Neural cell (in vitro differentiated cells): ENCODE measurements around the gene NDFIP1. TPM values are rescaled to one million over a fixed set of nuclear protein-coding genes. Genes with fewer than 3 reads are reported as not detected.

Source experiments
- H2AFZ ChIP-seq: fragments of 200-600, 300-800 bp; sonication (generic), shearing (Covaris generic); 2 replicates; pipeline ENCODE4 v1.6.0; 2014; ENCODE audit warnings: low read depth, mild to moderate bottlenecking, antibody characterized with exemption, low read length, moderate library complexity
- H3F3A ChIP-seq: fragments of 200-600 bp; shearing (Covaris generic); 2 replicates; pipeline ENCODE4 v1.6.1; 2016; ENCODE audit warnings: mild to moderate bottlenecking, moderate library complexity, mixed read lengths, antibody characterized with exemption, low read length; ENCODE audit not compliant: insufficient read depth, poor library complexity, severe bottlenecking
- H3K27ac ChIP-seq: fragments of 200-600, 300-800 bp; sonication (generic), shearing (Covaris generic); 2 replicates; pipeline ENCODE4 v1.5.1; 2014; ENCODE audit warnings: mild to moderate bottlenecking, low read length, moderate library complexity
- H3K27me3 ChIP-seq: fragments of 300-800, 200-600 bp; sonication (generic), shearing (Covaris generic); 2 replicates; pipeline ENCODE4 v1.6.0; 2014; ENCODE audit warnings: mild to moderate bottlenecking, low read depth, low read length, moderate library complexity; ENCODE audit not compliant: insufficient read depth
- H3K36me3 ChIP-seq: fragments of 300-800, 200-600 bp; sonication (generic), shearing (Covaris generic); 2 replicates; pipeline ENCODE4 v1.5.1; 2014; ENCODE audit warnings: mild to moderate bottlenecking, antibody characterized with exemption, low read length, moderate library complexity; ENCODE audit not compliant: insufficient read depth
- H3K4me2 ChIP-seq: fragments of 300-800, 200-600 bp; sonication (generic), shearing (Covaris generic); 2 replicates; pipeline ENCODE4 v1.6.0; 2014; ENCODE audit warnings: mild to moderate bottlenecking, low read length
- H3K4me3 ChIP-seq: fragments of 300-800, 200-600 bp; sonication (generic), shearing (Covaris generic); 2 replicates; pipeline ENCODE4 v1.5.1; 2014; ENCODE audit warnings: mild to moderate bottlenecking, low read length, moderate library complexity
- H3K79me2 ChIP-seq: fragments of 200-600 bp; shearing (Covaris generic); replicated peaks from 2 replicates; pipeline ENCODE4 v1.6.0; 2014; ENCODE audit warnings: mild to moderate bottlenecking, low read length, moderate library complexity; ENCODE audit not compliant: insufficient read depth
- H3K9ac ChIP-seq: fragments of 300-800, 200-600 bp; sonication (generic), shearing (Covaris generic); 2 replicates; pipeline ENCODE4 v1.6.1; 2016; ENCODE audit warnings: mild to moderate bottlenecking, low read length, mixed read lengths
- H3K9me2 ChIP-seq: fragments of 200-600 bp; shearing (Covaris generic); 2 replicates; pipeline ENCODE4 v1.6.1; 2016; ENCODE audit warnings: mild to moderate bottlenecking, low read length, mixed read lengths; ENCODE audit not compliant: insufficient read depth
- H3K9me3 ChIP-seq: fragments of 200-600, 300-800 bp; sonication (generic), shearing (Covaris generic); 2 replicates; pipeline ENCODE4 v1.6.1; 2016; ENCODE audit warnings: mild to moderate bottlenecking, mixed run types, low read length, moderate library complexity, mixed read lengths
- H4K20me1 ChIP-seq: fragments of 200-600 bp; shearing (Covaris generic); 2 replicates; pipeline ENCODE4 v1.6.1; 2016; ENCODE audit warnings: mild to moderate bottlenecking, mixed run types; ENCODE audit not compliant: insufficient read depth
- EP300 ChIP-seq: fragments of 450-650 bp; conservative IDR thresholded peaks from 2 replicates; pipeline ENCODE4 v1.6.1; 2014; ENCODE audit warnings: antibody characterized with exemption, mild to moderate bottlenecking, moderate library complexity; ENCODE audit not compliant: poor library complexity, severe bottlenecking
- RAD21 ChIP-seq: fragments of 450-650 bp; conservative IDR thresholded peaks from 2 replicates; pipeline ENCODE4 v1.6.1; 2014; ENCODE audit warnings: antibody characterized with exemption, mild to moderate bottlenecking, moderate library complexity
- SMC3 ChIP-seq: fragments of 450-650 bp; conservative IDR thresholded peaks from 2 replicates; pipeline ENCODE4 v1.6.1; 2014; ENCODE audit warnings: antibody characterized with exemption, mild to moderate bottlenecking, moderate library complexity; ENCODE audit not compliant: poor library complexity
- TAF1 ChIP-seq: IDR thresholded peaks from 2 replicates; pipeline ENCODE4 v1.6.1; 2012; ENCODE audit warnings: low read depth
- polyA plus RNA-seq: library from polyadenylated mRNA; depleted of rRNA; stranded (reverse); fragments of >200 nt; gene quantifications from 2 replicates; pipeline ENCODE4 v1.2.3, GENCODE V29; 2014
- TF ChIP-seq, protein P1 (sequence below): fragments of 450-650 bp; IDR thresholded peaks from 2 replicates; pipeline ENCODE4 v1.5.1; 2014; ENCODE audit warnings: antibody characterized with exemption, mild to moderate bottlenecking, moderate library complexity; ENCODE audit not compliant: poor library complexity, severe bottlenecking
- TF ChIP-seq, protein P2 (sequence below): IDR thresholded peaks from 2 replicates; pipeline ENCODE4 v1.6.1; 2012; ENCODE audit warnings: borderline replicate concordance

The NDFIP1 gene
- polyA plus RNA-seq, 1 donor from 2014 or later: 99.7 TPM

DNA sequence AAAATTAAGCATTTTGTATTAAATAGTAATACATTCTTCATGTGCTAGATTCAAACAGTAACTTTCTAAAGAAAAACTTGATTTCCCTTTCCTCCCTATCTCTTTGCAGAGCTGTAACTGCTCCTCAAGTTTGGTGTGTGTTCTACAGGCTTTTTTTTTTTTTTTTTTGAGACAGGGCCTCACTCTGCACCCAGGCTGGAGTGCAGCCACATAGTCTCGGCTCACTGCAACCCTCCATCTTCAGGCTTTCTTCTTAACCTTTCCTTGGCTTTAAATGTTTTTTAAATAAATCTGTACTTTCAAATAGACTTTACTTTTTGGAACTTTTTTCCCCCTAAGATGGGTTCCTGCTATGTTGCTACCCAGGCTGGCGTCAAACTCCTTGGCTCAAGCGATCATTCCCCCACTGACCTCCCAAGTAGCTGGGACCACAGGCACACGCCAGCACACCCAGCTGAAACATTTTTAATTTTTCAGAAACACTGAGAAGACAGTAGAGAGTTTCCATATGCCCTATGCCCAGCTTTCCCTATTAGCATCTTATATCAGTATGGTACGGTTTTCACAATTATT, 9.1 kb downstream of the NDFIP1 start:
- Histone ChIP-seq H3F3A (no peaks in the 10 kb centered on the region), H4K20me1 (no peaks in the 10 kb centered on the region), H3K36me3 (no peaks in the 10 kb centered on the region), H2AFZ (no peak overlapping the region), H3K9ac (no peak overlapping the region), H3K9me3 (peaks cover 4% of the 10 kb centered on the region), H3K27ac (no peak overlapping the region), H3K27me3 (no peaks in the 10 kb centered on the region), H3K4me3 (no peak overlapping the region), H3K4me2 (no peak overlapping the region), H3K79me2 (peaks cover 91% of the 10 kb centered on the region), H3K9me2 (no peaks in the 10 kb centered on the region)
- TF ChIP-seq EP300 (no peak), SMC3 (no peak)
- TF ChIP-seq, protein P1, sequence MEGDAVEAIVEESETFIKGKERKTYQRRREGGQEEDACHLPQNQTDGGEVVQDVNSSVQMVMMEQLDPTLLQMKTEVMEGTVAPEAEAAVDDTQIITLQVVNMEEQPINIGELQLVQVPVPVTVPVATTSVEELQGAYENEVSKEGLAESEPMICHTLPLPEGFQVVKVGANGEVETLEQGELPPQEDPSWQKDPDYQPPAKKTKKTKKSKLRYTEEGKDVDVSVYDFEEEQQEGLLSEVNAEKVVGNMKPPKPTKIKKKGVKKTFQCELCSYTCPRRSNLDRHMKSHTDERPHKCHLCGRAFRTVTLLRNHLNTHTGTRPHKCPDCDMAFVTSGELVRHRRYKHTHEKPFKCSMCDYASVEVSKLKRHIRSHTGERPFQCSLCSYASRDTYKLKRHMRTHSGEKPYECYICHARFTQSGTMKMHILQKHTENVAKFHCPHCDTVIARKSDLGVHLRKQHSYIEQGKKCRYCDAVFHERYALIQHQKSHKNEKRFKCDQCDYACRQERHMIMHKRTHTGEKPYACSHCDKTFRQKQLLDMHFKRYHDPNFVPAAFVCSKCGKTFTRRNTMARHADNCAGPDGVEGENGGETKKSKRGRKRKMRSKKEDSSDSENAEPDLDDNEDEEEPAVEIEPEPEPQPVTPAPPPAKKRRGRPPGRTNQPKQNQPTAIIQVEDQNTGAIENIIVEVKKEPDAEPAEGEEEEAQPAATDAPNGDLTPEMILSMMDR: no peak
- TF ChIP-seq, protein P2, sequence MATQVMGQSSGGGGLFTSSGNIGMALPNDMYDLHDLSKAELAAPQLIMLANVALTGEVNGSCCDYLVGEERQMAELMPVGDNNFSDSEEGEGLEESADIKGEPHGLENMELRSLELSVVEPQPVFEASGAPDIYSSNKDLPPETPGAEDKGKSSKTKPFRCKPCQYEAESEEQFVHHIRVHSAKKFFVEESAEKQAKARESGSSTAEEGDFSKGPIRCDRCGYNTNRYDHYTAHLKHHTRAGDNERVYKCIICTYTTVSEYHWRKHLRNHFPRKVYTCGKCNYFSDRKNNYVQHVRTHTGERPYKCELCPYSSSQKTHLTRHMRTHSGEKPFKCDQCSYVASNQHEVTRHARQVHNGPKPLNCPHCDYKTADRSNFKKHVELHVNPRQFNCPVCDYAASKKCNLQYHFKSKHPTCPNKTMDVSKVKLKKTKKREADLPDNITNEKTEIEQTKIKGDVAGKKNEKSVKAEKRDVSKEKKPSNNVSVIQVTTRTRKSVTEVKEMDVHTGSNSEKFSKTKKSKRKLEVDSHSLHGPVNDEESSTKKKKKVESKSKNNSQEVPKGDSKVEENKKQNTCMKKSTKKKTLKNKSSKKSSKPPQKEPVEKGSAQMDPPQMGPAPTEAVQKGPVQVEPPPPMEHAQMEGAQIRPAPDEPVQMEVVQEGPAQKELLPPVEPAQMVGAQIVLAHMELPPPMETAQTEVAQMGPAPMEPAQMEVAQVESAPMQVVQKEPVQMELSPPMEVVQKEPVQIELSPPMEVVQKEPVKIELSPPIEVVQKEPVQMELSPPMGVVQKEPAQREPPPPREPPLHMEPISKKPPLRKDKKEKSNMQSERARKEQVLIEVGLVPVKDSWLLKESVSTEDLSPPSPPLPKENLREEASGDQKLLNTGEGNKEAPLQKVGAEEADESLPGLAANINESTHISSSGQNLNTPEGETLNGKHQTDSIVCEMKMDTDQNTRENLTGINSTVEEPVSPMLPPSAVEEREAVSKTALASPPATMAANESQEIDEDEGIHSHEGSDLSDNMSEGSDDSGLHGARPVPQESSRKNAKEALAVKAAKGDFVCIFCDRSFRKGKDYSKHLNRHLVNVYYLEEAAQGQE: no peak

DNA sequence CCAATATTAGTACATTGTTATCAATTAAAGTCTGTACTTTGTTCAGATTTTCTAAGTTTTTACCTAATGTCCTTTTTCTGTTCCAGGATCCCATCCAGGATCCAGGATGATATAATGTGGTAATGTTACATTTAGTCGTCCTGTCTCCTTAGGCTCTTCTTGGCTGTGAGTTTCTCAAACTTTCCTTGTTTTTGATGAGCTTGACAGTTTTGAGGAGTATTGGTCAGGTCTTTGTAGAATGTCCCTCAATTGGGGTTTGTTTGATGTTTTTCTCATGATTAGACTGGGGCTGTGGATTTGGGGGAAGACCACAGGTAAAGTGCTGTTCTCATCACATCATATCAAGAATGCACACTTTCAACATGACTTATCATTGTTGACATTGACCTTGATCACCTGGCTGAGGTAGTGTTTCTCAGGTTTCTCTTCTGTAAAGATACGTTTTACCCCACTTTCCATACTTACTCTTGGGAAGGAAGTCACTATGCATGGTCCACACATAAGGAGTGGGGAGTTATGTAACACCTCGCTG, 9.6 kb downstream of the NDFIP1 start:
- no peak overlapping the region for H3K4me3 ChIP-seq
- peaks cover 90% of the 10 kb centered on the region for H3K79me2 ChIP-seq
- no peaks in the 10 kb centered on the region for H3K9me2 ChIP-seq
- H2AFZ ChIP-seq: no peak overlapping the region
- H3K27ac ChIP-seq: no peak overlapping the region
- peaks cover 4% of the 10 kb centered on the region for H3K9me3 ChIP-seq
- H3K27me3 ChIP-seq: no peaks in the 10 kb centered on the region
- TF ChIP-seq TAF1: no peak
- no peak for TF ChIP-seq RAD21
- TF ChIP-seq, protein P2: no peak
- H3K36me3 ChIP-seq: no peaks in the 10 kb centered on the region
- H3K4me2 ChIP-seq: no peak overlapping the region
- H3K9ac ChIP-seq: no peak overlapping the region
- H3F3A ChIP-seq: no peaks in the 10 kb centered on the region
- H4K20me1 ChIP-seq: no peaks in the 10 kb centered on the region
